RWPE1 (cell line): Measurements from ENCODE around the gene STXBP3.
"Not testable (repeated sequence)": the region's sequence is repeated elsewhere in the genome, so short reads cannot be mapped to it uniquely, and the experiment has no call there.

Experiments
- CTCF ChIA-PET: fragments of 350-600 bp; sonication (Branson Sonifier 250); formaldehyde crosslinking; extraction: SDS; loops from one replicate; lab custom pipeline; 2021; lab: Yijun Ruan, JAX
- POLR2A ChIA-PET: fragments of 400-600 bp; formaldehyde crosslinking; extraction: SDS; loops from one replicate; lab custom pipeline; 2020; ENCODE audit warnings: antibody characterized with exemption; ENCODE audit not compliant: low non-redundant PET; lab: Yijun Ruan, JAX
- DNase-seq: peaks from one replicate; pipeline ENCODE4 v3.0.0; 2012; ENCODE audit warnings: low spot score
- H3K27ac ChIP-seq: fragments of 450-650 bp; 2 replicates; pipeline ENCODE4 v1.5.1; 2017
- TF ChIP-seq, protein P1 (sequence below): fragments of 450-650 bp; conservative IDR thresholded peaks from 2 replicates; pipeline ENCODE4 v1.5.1; 2017; ENCODE audit warnings: low read depth, mild to moderate bottlenecking

STXBP3 gene

DNA sequence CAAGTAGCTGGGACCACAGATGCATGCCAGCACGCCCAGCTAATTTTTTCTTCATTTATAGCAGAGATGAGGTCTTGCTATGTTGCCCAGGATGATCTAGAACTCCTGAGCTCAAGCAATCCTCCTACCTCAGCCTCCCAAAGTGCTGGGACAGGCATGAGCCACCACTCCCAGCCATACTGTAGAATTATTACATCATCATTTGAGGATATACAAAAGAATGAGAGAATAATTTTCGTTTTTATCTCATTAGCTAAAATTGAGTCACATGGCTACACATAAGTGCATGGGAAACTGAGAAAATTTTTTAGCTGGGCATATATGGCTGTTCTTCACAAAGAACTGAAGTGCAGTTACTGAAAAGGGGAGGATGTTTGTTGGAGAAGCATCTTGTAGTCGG, 21.2 kb downstream of the STXBP3 start:
- DNase-seq: no peak
- TF ChIP-seq, protein P1, sequence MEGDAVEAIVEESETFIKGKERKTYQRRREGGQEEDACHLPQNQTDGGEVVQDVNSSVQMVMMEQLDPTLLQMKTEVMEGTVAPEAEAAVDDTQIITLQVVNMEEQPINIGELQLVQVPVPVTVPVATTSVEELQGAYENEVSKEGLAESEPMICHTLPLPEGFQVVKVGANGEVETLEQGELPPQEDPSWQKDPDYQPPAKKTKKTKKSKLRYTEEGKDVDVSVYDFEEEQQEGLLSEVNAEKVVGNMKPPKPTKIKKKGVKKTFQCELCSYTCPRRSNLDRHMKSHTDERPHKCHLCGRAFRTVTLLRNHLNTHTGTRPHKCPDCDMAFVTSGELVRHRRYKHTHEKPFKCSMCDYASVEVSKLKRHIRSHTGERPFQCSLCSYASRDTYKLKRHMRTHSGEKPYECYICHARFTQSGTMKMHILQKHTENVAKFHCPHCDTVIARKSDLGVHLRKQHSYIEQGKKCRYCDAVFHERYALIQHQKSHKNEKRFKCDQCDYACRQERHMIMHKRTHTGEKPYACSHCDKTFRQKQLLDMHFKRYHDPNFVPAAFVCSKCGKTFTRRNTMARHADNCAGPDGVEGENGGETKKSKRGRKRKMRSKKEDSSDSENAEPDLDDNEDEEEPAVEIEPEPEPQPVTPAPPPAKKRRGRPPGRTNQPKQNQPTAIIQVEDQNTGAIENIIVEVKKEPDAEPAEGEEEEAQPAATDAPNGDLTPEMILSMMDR: no peak
- ChIA-PET CTCF (no interaction called here), POLR2A (no interaction called here)
- no peak overlapping the region for H3K27ac ChIP-seq

DNA sequence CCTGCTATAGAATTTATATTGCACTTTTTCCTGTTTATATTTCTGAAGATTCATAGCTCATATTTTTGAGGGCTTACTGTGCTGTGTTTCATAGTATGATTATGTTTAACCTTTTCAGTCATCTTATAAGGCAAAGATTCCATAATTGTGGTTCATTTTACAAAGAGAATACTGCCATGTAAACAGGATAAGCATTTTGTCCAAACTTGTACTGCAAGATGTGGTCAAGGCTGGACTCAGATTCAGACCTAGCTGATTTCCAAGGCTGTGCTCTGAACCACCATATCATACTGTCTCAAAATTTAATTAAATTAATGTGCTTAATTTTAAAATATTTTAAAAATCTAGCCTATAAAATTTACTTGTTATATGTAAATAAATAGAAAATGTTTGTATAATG, 31.4 kb downstream of the STXBP3 start:
- no peak for DNase-seq

DNA sequence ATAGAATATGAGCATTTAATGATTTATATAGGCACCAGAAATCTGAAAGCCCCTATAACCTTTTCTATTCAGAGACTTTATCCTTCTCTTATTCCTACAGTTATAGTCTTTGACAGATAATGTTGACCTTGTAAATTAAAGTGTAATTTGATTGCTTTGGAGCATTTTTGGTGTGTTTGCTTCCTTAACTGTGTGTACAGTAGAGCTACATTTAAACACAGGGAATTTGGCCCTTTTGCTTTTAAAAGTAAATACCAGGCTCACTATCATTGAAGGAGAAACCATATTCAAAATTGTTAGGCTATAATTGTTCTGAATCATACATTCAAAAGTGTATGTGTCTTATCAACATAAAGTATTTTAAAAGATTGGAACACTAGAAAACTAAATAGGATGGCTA, 33.0 kb downstream of the STXBP3 start:
- ChIA-PET CTCF (interaction anchor here (0.6 kb wide), 1 partner anchor 16 kb away, joined by 3 read pairs; no protein-coding TSS in a partner anchor), POLR2A (no interaction called here)
- TF ChIP-seq, protein P1: no peak
- no peak overlapping the region for H3K27ac ChIP-seq
- DNase-seq: no peak

More for the DNA sequence above, 31.4 kb downstream of the STXBP3 start:
- CTCF ChIA-PET: interaction anchor here (0.6 kb wide), 1 partner anchor 145 kb away, joined by 3 read pairs; no protein-coding TSS in a partner anchor
- POLR2A ChIA-PET: no interaction called here
- H3K27ac ChIP-seq: no peak overlapping the region
- TF ChIP-seq, protein P1: no peak

DNA sequence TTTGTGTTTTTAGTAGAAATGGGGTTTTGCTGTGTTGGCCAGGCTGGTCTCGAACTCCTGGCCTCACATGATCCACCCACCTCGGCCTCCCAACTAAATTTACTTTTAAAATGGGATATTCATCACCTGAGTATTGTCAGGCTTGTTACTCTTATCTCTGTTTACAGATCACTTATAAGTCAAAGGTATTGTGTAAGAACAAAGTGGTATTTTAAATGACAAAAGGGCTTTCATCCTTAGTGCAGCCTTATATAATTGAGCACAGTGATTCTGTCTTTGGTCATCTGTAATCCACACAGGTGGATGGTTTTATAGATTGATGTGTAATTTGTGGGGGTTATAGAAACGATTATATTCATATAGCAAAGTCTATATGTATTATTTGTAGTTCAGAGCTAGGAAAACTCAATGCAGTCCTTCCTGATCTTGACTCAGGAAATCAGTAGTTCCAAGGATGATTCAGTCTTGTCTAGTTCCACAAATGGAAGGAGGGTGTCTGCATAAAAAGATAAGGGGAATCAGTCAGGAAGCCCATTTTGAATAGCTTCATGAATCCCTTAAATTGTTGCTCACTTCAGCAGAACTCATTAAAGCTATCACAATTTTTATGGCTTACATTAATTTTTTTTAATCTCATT, 34.6 kb downstream of the STXBP3 start:
- TF ChIP-seq, protein P1: no peak
- ChIA-PET CTCF (interaction anchor here (0.7 kb wide), 1 partner anchor 20 kb away, joined by 4 read pairs; no protein-coding TSS in a partner anchor), POLR2A (no interaction called here)
- H3K27ac ChIP-seq: no peak overlapping the region
- no peak for DNase-seq

DNA sequence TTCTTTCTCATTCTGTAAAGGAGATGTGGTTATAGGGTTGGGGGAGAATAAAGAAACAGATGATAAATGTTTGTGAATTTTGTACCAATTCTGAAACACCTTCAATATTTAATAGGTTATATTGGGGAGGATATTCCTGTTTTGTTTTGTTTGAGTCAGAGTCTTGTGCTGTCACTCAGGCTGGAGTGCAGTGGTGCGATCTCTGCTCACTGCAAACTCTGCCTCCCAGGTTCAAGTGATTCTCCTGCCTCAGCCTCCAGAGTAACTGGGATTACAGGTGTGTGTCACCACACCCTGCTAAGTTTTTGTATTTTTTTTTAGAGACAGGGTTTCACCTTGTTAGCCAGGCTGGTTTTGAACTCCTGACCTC, 35.1 kb downstream of the STXBP3 start:
- POLR2A ChIA-PET, H3K27ac ChIP-seq, DNase-seq: not testable (repeated sequence)
- CTCF ChIA-PET: interaction anchor here (0.7 kb wide), 1 partner anchor 20 kb away, joined by 4 read pairs; no protein-coding TSS in a partner anchor

DNA sequence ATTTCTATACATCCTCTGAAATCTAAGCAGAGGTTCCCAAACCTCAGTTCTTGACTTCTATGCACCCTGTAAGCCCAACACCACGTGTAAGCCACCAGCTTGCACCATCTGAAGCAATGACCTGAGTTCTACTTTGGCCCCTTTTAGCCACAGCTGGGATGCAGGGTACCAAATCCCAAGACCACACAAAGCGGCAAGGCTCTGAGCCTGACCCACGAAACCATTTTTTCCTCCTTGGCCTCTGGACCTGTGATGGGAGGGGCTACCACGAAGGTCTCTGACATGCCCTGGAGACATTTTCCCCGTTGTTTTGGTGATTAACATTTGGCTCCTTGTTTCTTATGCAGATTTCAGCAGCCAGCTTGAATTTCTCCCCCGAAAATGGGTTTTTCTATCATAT, 38.8 kb downstream of the STXBP3 start:
- ChIA-PET CTCF (no interaction called here), POLR2A (no interaction called here)
- DNase-seq: no peak
- no peak overlapping the region for H3K27ac ChIP-seq
- TF ChIP-seq, protein P1: no peak

DNA sequence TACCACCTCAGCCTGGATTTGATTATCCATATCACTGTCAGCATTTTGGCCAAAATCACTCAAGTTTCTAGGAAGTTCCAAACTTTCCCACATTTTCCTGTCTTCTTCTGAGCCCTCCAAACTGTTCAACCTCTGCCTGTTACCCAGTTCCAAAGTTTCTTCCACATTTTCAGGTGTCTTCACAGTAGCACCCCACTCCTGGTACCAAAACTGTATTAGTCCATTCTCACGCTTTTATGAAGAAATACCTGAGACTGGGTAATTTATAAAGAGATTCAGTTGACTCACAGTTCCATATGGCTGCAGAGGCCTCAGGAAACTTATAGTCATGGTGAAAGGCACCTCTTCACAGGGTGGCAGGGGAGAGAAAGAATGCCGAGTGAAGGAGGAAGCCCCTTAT, 39.4 kb downstream of the STXBP3 start:
- DNase-seq: no peak
- ChIA-PET POLR2A (no interaction called here), CTCF (no interaction called here)
- TF ChIP-seq, protein P1: no peak
- no peak overlapping the region for H3K27ac ChIP-seq
